ENCODE results near the gene WDR35. TPM values are rescaled to one million over a fixed set of nuclear protein-coding genes. Genes with fewer than 3 reads are reported as not detected.

WDR35 gene
- polyA plus RNA-seq, 3 donors, result 26.7 to 30.7 (median 30.6) TPM

Other genes with a start within 250 kb of the WDR35 start
- gene TTC32, start 88.1 kb downstream of the WDR35 start, polyA plus RNA-seq (ENCODE audit: insufficient read length in 3 of 3), result 10 to 100 TPM; 29.6 to 46.6 (median 38.8) TPM
- gene MATN3, start 22.6 kb upstream of the WDR35 start, polyA plus RNA-seq (ENCODE audit: insufficient read length in 3 of 3), result 1 to 10 TPM; 3.0 to 4.3 (median 3.5) TPM
- gene LAPTM4A, start 61.5 kb upstream of the WDR35 start, polyA plus RNA-seq (ENCODE audit: insufficient read length in 3 of 3), result 100 to 1,000 TPM; 417 to 496 (median 433) TPM
- gene SDC1, start 235.0 kb upstream of the WDR35 start, polyA plus RNA-seq (ENCODE audit: insufficient read length in 3 of 3), result 10 to 100 TPM; 22.8 to 30.0 (median 24.6) TPM